ENCODE results near the gene RPP25L. TPM values are rescaled to one million over a fixed set of nuclear protein-coding genes. Genes with fewer than 3 reads are reported as not detected.

The RPP25L gene
- total and polyA plus RNA-seq, 9 of the 15 experiments (the other 6 are each of a cell fraction or from before 2014, with no cell fraction given), result 16.3 to 43.7 (median 29.0) TPM

- TF ChIP-seq ZNF232 (CRISPR knock-in tag; IDR thresholded peaks at IDR 0.05), result no peak
- TF ChIP-seq CBX8 (IDR thresholded peaks at IDR 0.05; ENCODE audit: borderline replicate concordance, extremely low read depth, low read depth, low read length, poor library complexity, severe bottlenecking), result no peak
- no peak for TF ChIP-seq HNRNPUL1 (IDR thresholded peaks at IDR 0.05; ENCODE audit: low read length)
- TF ChIP-seq DIDO1 (tag; IDR thresholded peaks at IDR 0.05; ENCODE audit: low read depth), result no peak
- TF ChIP-seq GTF2A2 (tag; IDR thresholded peaks at IDR 0.05), result no peak
- no peak for TF ChIP-seq RNF2 (IDR thresholded peaks at IDR 0.05)
- TF ChIP-seq KLF10 (CRISPR knock-in tag; IDR thresholded peaks at IDR 0.05), result no peak
- no peak for TF ChIP-seq ZNF121 (CRISPR knock-in tag; conservative IDR thresholded peaks at IDR 0.05)
- peak; percentile 97 for TF ChIP-seq ATF7 (IDR thresholded peaks at IDR 0.05)
- 0 out of 4 replicates have a peak, but pooled peaks of 1 of the 2 experiments have one; percentile 12 for TF ChIP-seq MNT (conservative IDR thresholded peaks at IDR 0.05)
- no peak for TF ChIP-seq NFIC (IDR thresholded peaks at IDR 0.05)
- TF ChIP-seq, protein P1, sequence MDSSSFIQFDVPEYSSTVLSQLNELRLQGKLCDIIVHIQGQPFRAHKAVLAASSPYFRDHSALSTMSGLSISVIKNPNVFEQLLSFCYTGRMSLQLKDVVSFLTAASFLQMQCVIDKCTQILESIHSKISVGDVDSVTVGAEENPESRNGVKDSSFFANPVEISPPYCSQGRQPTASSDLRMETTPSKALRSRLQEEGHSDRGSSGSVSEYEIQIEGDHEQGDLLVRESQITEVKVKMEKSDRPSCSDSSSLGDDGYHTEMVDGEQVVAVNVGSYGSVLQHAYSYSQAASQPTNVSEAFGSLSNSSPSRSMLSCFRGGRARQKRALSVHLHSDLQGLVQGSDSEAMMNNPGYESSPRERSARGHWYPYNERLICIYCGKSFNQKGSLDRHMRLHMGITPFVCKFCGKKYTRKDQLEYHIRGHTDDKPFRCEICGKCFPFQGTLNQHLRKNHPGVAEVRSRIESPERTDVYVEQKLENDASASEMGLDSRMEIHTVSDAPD (CRISPR knock-in tag; IDR thresholded peaks at IDR 0.05), result no peak
- TF ChIP-seq ZNF79 (CRISPR knock-in tag; IDR thresholded peaks at IDR 0.05; ENCODE audit: low read depth), result no peak
- no peak for TF ChIP-seq ZSCAN32 (CRISPR knock-in tag; IDR thresholded peaks at IDR 0.05)
- no peak for TF ChIP-seq CCAR2 (IDR thresholded peaks at IDR 0.05; ENCODE audit: low read depth, low read length)
- TF ChIP-seq ZNF146 (CRISPR knock-in tag; IDR thresholded peaks at IDR 0.05; ENCODE audit: unreplicated experiment), result no peak
- TF ChIP-seq GABPB2 (CRISPR knock-in tag; conservative IDR thresholded peaks at IDR 0.05), result no peak
- TF ChIP-seq TCF7 (IDR thresholded peaks at IDR 0.05; ENCODE audit: borderline replicate concordance), result no peak
- TF ChIP-seq MBD2 (IDR thresholded peaks at IDR 0.05; ENCODE audit: borderline replicate concordance, low read depth), result peak; percentile 90; the same call in 1 of the 2 replicates
- TF ChIP-seq NELFE (IDR thresholded peaks at IDR 0.05; ENCODE audit: insufficient read depth, insufficient read length), result no peak
- TF ChIP-seq FOXJ3 (CRISPR knock-in tag; IDR thresholded peaks at IDR 0.05), result no peak
- TF ChIP-seq JUN (IDR thresholded peaks at IDR 0.05; ENCODE audit: borderline replicate concordance, low read depth, low read length), result no peak
- no peak for TF ChIP-seq JUN (CRISPR knock-in tag; IDR thresholded peaks at IDR 0.05; ENCODE audit: borderline replicate concordance)
- no peak for TF ChIP-seq SMARCB1 (IDR thresholded peaks at IDR 0.05; ENCODE audit: insufficient read length, low read depth)
- no peak for TF ChIP-seq ELK3 (CRISPR knock-in tag; IDR thresholded peaks at IDR 0.05)
- TF ChIP-seq, protein P2, sequence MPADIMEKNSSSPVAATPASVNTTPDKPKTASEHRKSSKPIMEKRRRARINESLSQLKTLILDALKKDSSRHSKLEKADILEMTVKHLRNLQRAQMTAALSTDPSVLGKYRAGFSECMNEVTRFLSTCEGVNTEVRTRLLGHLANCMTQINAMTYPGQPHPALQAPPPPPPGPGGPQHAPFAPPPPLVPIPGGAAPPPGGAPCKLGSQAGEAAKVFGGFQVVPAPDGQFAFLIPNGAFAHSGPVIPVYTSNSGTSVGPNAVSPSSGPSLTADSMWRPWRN (IDR thresholded peaks at IDR 0.05; ENCODE audit: low read depth), result no peak
Observed at GRCh38 chr9:34637356-34638137, 25.6 kb upstream of the RPP25L start, which contains the start of gene SIGMAR1 (continued).

Measured in K562 (cell line).